Neuronal stem cell (in vitro differentiated cells): ENCODE data around the gene DUOX2.
A peak's percentile ranks its signal among the peaks of the same experiment; 100 is the strongest.

Experiments used
- DNase-seq: peaks from one replicate; pipeline ENCODE4 v3.0.0-alpha.2; 2013; ENCODE audit warnings: low spot score
- H2AFZ ChIP-seq: one replicate; pipeline ENCODE4 v1.6.1; 2013; ENCODE audit warnings: mild to moderate bottlenecking, low read length, inconsistent platforms
- H2AK5ac ChIP-seq: 2 replicates; pipeline ENCODE4 v1.6.1; 2013; ENCODE audit warnings: low read depth, mild to moderate bottlenecking, inconsistent platforms, low read length, moderate library complexity, mixed read lengths
- H2BK120ac ChIP-seq: 2 replicates; pipeline ENCODE4 v1.6.1; 2013; ENCODE audit warnings: low read depth, mild to moderate bottlenecking, inconsistent platforms, low read length, moderate library complexity, mixed read lengths
- H2BK12ac ChIP-seq: one replicate; pipeline ENCODE4 v1.6.1; 2013; ENCODE audit warnings: low read length, inconsistent platforms
- H2BK15ac ChIP-seq: 2 replicates; pipeline ENCODE4 v1.6.1; 2013; ENCODE audit warnings: mild to moderate bottlenecking, low read length, inconsistent platforms, mixed read lengths
- H2BK5ac ChIP-seq: one replicate; pipeline ENCODE4 v1.6.1; 2013; ENCODE audit warnings: inconsistent platforms, mild to moderate bottlenecking, low read length, moderate library complexity
- H3K14ac ChIP-seq: one replicate; pipeline ENCODE4 v1.6.1; 2013; ENCODE audit warnings: low read length, inconsistent platforms
- H3K18ac ChIP-seq: 2 replicates; pipeline ENCODE4 v1.6.1; 2013; ENCODE audit warnings: low read length, inconsistent platforms
- H3K23ac ChIP-seq: 2 replicates; pipeline ENCODE4 v1.6.1; 2013; ENCODE audit warnings: low read depth, mild to moderate bottlenecking, mixed read lengths, low read length, inconsistent platforms; ENCODE audit not compliant: poor library complexity
- H3K27ac ChIP-seq: replicated peaks from 3 replicates; pipeline ENCODE4 v1.5.1; 2013; ENCODE audit warnings: low read length, inconsistent platforms
- H3K27me3 ChIP-seq, 3 experiments: 2 replicates each; pipeline ENCODE4 v1.6.1; 2013; ENCODE audit warnings: low read length in 3 of 3, mild to moderate bottlenecking in 2 of 3, inconsistent platforms in 1 of 3, low read depth in 1 of 3, mixed read lengths in 1 of 3, moderate library complexity in 1 of 3; ENCODE audit not compliant: control insufficient read depth in 3 of 3, insufficient read depth in 3 of 3
- H3K36me3 ChIP-seq, 2 donors: replicated peaks in 1 of 2; 2 replicates each; pipeline ENCODE4 v1.6.1; 2013; ENCODE audit warnings: low read length in 2 of 2; ENCODE audit not compliant: control insufficient read depth in 2 of 2, insufficient read depth in 2 of 2
- H3K4ac ChIP-seq: 2 replicates; pipeline ENCODE4 v1.6.1; 2013; ENCODE audit warnings: inconsistent platforms, mild to moderate bottlenecking, low read length, moderate library complexity
- H3K4me1 ChIP-seq, 2 donors: 1 replicate in 1 of 2; 2 replicates in 1 of 2; pipeline ENCODE4 v1.6.1; 2013; ENCODE audit warnings: low read length in 2 of 2, low read depth in 1 of 2; ENCODE audit not compliant: control insufficient read depth in 2 of 2, insufficient read depth in 1 of 2
- H3K4me2 ChIP-seq: one replicate; pipeline ENCODE4 v1.6.1; 2013; ENCODE audit warnings: mild to moderate bottlenecking, low read length, inconsistent platforms; ENCODE audit not compliant: insufficient read depth, poor library complexity, severe bottlenecking
- H3K4me3 ChIP-seq, 2 donors: 2 replicates each; pipeline ENCODE4 v1.5.1; 2013; ENCODE audit warnings: low read length in 2 of 2, mild to moderate bottlenecking in 2 of 2, inconsistent platforms in 1 of 2, moderate library complexity in 1 of 2
- H3K79me1 ChIP-seq: one replicate; pipeline ENCODE4 v1.6.1; 2013; ENCODE audit warnings: low read depth, mild to moderate bottlenecking, inconsistent platforms, low read length, moderate library complexity
- H3K9ac ChIP-seq: one replicate; pipeline ENCODE4 v1.6.1; 2013; ENCODE audit warnings: mild to moderate bottlenecking, low read depth, low read length, inconsistent platforms; ENCODE audit not compliant: poor library complexity
- H3K9me3 ChIP-seq, 2 donors: replicated peaks in 1 of 2; 2 replicates each; pipeline versions ENCODE3 to v1.6.1; 2013; ENCODE audit warnings: low read length in 2 of 2, mild to moderate bottlenecking in 2 of 2, inconsistent platforms in 1 of 2, low read depth in 1 of 2, mixed read lengths in 1 of 2, moderate library complexity in 1 of 2; ENCODE audit not compliant: control insufficient read depth in 2 of 2, insufficient read depth in 1 of 2
- H4K8ac ChIP-seq: one replicate; pipeline ENCODE4 v1.6.1; 2013; ENCODE audit warnings: low read depth, mild to moderate bottlenecking, inconsistent platforms, low read length, moderate library complexity
- H4K91ac ChIP-seq: one replicate; pipeline ENCODE4 v1.6.1; 2013; ENCODE audit warnings: low read length, low read depth, mild to moderate bottlenecking, inconsistent platforms; ENCODE audit not compliant: poor library complexity
- WGBS, 2 donors: extraction: QIAGEN DNeasy Blood & Tissue Kit; methylation state at CpG; one replicate each; pipeline ENCODE4 v1.1.7; 2013; ENCODE audit warnings: missing lambda C conversion rate in 2 of 2, mixed read lengths in 1 of 2; ENCODE audit not compliant: insufficient read length in 2 of 2, insufficient replicate concordance in 1 of 2; ENCODE audit errors: extremely low coverage in 2 of 2; 5-methylcytosine and 5-hydroxymethylcytosine counted together

Gene DUOX2

DNA sequence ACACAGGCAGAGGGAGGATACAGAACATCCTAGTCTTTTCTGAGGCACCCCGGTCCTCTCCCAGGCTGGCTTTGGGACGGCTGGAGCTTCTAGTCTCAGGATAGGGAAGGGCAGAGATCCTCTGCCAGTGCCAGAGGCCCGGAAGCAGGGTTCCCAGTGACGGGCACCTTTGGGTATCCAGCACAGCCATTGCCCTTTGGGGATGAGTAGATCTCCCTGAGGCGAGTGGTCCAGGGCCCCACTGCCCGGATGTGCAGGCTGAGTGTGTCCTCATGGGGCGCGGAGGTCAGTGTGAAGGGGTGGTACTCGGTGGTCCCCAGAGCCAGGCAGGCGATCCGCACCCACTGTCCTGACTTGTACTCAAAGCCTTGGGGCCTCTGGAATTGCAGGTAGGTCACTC lies 18.3 kb downstream of the DUOX2 start:
- H3K4ac ChIP-seq = no peak overlapping the region
- no peaks in the 10 kb centered on the region for H3K36me3 ChIP-seq
- H3K14ac ChIP-seq = no peak overlapping the region
- H2BK5ac ChIP-seq = peak overlapping the region; percentile 31
- H4K91ac ChIP-seq = no peak overlapping the region
- no peak overlapping the region for H2AFZ ChIP-seq
- DNase-seq = no peak
- H2BK120ac ChIP-seq = no peak overlapping the region
- H2BK15ac ChIP-seq = no peak overlapping the region
- no peak overlapping the region for H2BK12ac ChIP-seq
- H3K27me3 ChIP-seq = peaks cover 0 to 61% (median 0%) of the 10 kb centered on the region in 3 experiments
- no CpG with 5 or more reads among the region's 11 CpGs for WGBS, 2 donors
- no peak overlapping the region for H2AK5ac ChIP-seq
- no peak overlapping the region for H3K27ac ChIP-seq
- H3K4me1 ChIP-seq = peaks cover 0 to 4% of the 10 kb centered on the region in 2 donors
- no peak overlapping the region for H3K23ac ChIP-seq
- H3K4me3 ChIP-seq = no peak overlapping the region
- H4K8ac ChIP-seq = no peak overlapping the region
- H3K4me2 ChIP-seq = no peak overlapping the region
- H3K18ac ChIP-seq = no peak overlapping the region
- peaks cover 0 to 2% of the 10 kb centered on the region in 2 donors for H3K9me3 ChIP-seq
- no peak overlapping the region for H3K9ac ChIP-seq
- no peaks in the 10 kb centered on the region for H3K79me1 ChIP-seq

DNA sequence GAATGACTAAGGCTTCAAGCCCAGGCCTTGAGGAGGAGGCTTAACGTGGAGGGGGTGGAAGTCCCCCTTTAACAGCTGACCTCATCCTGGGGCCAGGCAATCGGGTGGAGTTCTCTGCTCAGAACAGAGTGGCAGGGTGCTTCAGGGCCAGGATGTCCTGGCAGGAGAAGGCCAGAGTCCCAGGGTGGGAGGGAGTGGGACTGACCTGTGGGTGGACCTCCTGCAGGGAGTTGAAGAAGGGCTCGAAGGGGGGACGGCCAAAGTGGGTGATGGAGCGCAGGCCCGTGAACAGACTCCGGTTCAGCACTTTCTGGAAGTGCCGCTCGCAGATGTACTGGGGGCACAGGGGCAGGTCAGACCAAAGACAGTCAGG lies 19.6 kb downstream of the DUOX2 start:
- Histone ChIP-seq H4K8ac (no peak overlapping the region), H2BK5ac (no peak overlapping the region), H2BK12ac (no peak overlapping the region), H3K27ac (no peak overlapping the region), H3K23ac (peak overlapping the region; percentile 45), H3K4me3 (no peak overlapping the region), H3K4me1 (no peaks in the 10 kb centered on the region), H3K14ac (no peak overlapping the region), H3K27me3 (peaks cover 0 to 66% (median 0%) of the 10 kb centered on the region in 3 experiments), H3K9ac (peak overlapping the region; percentile 32), H3K79me1 (no peaks in the 10 kb centered on the region), H3K36me3 (no peaks in the 10 kb centered on the region), H3K4me2 (no peak overlapping the region), H4K91ac (no peak overlapping the region), H3K18ac (peak overlapping the region; percentile 29), H2AK5ac (no peak overlapping the region), H2BK120ac (no peak overlapping the region), H3K4ac (no peak overlapping the region), H2BK15ac (no peak overlapping the region), H2AFZ (no peak overlapping the region), H3K9me3 (peaks cover 0 to 2% of the 10 kb centered on the region in 2 donors)
- WGBS, 2 donors = no CpG with 5 or more reads among the region's 9 CpGs
- DNase-seq = no peak

DNA sequence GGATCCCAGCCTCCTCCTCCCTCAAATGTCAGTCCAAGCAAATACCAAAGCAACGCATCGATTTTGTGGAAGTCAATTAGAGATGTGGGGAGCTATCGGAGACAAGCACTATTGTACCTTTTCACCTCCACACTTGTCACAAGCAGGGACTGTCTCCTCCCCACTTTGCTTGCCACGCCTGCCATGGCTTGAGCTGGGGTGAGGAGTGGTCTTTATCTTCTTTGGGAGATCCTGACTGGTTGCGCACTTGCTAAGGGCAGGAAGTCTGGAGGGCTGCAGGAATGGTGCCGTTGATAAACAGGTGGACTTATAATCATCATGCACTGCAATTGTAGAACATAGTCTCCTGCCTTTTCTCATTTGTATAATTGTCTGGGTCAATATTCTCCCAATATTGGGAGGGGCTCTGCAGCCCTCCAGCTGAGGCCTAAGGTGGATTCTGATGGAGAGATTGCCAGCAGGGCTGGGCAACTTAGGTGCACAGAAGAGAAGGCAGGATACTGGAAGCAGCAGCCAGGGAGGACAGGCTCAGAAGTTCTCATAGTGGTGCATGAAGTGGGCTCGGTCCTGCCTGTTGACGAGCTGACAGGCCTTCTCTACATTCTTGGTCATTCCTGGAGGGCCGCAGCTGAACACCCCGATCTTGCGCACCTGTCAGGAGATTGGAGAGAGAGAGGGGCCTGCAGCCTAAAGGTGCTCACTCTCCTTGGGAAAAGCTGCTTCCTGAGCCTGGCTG lies 20.2 kb downstream of the DUOX2 start:
- H3K27me3 ChIP-seq = peaks cover 0 to 72% (median 0%) of the 10 kb centered on the region in 3 experiments
- H3K18ac ChIP-seq = peak overlapping the region; percentile 29
- peak overlapping the region; percentile 45 for H3K23ac ChIP-seq
- no peak overlapping the region for H3K27ac ChIP-seq
- no peak for DNase-seq
- H3K14ac ChIP-seq = no peak overlapping the region
- H3K4ac ChIP-seq = no peak overlapping the region
- no peak overlapping the region for H2AFZ ChIP-seq
- no peaks in the 10 kb centered on the region for H3K79me1 ChIP-seq
- no peak overlapping the region for H2BK15ac ChIP-seq
- H2BK12ac ChIP-seq = no peak overlapping the region
- H4K91ac ChIP-seq = no peak overlapping the region
- peak overlapping the region; percentile 32 for H3K9ac ChIP-seq
- no peaks in the 10 kb centered on the region for H3K36me3 ChIP-seq
- H3K4me1 ChIP-seq = no peaks in the 10 kb centered on the region
- H3K4me3 ChIP-seq = no peak overlapping the region
- H3K4me2 ChIP-seq = no peak overlapping the region
- no peak overlapping the region for H2AK5ac ChIP-seq
- H4K8ac ChIP-seq = no peak overlapping the region
- H2BK5ac ChIP-seq = no peak overlapping the region
- whole genome bisulfite sequencing, 2 donors = no CpG with 5 or more reads among the region's 11 CpGs
- H3K9me3 ChIP-seq = peaks cover 0 to 2% of the 10 kb centered on the region in 2 donors
- H2BK120ac ChIP-seq = no peak overlapping the region

DNA sequence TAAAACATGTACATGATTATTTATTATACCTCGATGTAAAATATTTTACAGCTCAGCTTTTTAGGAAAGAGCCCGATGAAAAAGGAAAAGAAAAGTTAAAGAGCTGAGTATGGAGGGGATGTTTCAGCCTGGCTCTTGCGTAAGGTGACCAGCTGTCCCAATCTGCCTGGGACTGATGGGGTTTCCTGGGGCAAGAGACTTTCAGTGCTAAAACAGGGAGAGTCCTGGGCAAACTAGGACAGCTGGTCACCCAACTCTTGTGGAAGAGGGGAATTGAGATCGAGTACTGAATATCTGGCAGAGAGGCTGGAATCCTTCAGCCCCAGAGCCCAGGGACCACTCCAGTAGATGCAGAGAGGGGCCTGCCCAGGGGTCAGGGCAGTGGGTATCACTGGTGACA lies 21.0 kb downstream of the DUOX2 start:
- Histone ChIP-seq H3K4me2 (no peak overlapping the region), H3K4me3 (no peak overlapping the region), H3K9ac (no peak overlapping the region), H3K4me1 (no peaks in the 10 kb centered on the region), H2AK5ac (no peak overlapping the region), H4K8ac (no peak overlapping the region), H3K4ac (no peak overlapping the region), H3K79me1 (no peaks in the 10 kb centered on the region), H2AFZ (no peak overlapping the region), H3K23ac (no peak overlapping the region), H4K91ac (no peak overlapping the region), H3K18ac (no peak overlapping the region), H3K27me3 (peaks cover 0 to 75% (median 0%) of the 10 kb centered on the region in 3 experiments), H3K36me3 (no peaks in the 10 kb centered on the region), H3K14ac (no peak overlapping the region), H2BK5ac (no peak overlapping the region), H3K9me3 (peaks cover 0 to 2% of the 10 kb centered on the region in 2 donors), H3K27ac (no peak overlapping the region), H2BK120ac (no peak overlapping the region), H2BK15ac (no peak overlapping the region), H2BK12ac (no peak overlapping the region)
- no peak for DNase-seq
- WGBS, 2 donors = no CpG with 5 or more reads among the region's 4 CpGs
